NCI-H2029 (cell line): ENCODE results near the gene TIPRL.
"Not testable (repeated sequence)": the region's sequence is repeated elsewhere in the genome, so short reads cannot be mapped to it uniquely, and the experiment has no call there.

ENCODE experiments used
- DNase-seq: peaks from one replicate; lab custom pipeline; 2025; lab: John Stamatoyannopoulos, UW

TIPRL gene

GRCh38 chr1:168178638-168179437, at the start of gene TIPRL:
TIPRL (plus strand) TSS chr1:168178962; CDS start chr1:168179078, 116 bp downstream.
- peak; percentile 94 for DNase-seq

DNA sequence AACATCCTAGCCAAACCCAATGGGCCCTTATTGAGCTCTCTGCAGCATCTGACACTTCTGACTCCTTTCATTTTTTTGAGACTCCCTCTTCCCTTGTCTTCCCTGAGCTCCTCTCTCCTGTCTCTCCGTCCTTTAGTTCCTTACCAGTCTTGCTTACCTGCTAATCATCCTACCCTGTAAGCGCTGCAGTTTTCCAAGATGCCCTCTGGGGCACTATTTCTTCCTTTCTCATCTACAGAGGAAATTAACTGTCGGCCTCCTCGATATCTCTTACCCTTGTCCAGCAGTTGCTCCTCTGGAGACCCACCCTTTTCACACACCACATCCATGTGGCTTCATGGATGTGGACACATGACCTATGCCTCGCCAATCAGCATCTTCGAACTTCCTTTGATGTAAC, 48.8 kb upstream of the TIPRL start:
- DNase-seq: no peak

- no peak for DNase-seq
These were observed 44.6 kb upstream of the TIPRL start for GRCh38 chr1:168134132-168134531.

GRCh38 chr1:168134642-168135041, 44.1 kb upstream of the TIPRL start:
- DNase-seq: no peak

GRCh38 chr1:168135116-168135920, 43.4 kb upstream of the TIPRL start:
- no peak for DNase-seq

GRCh38 chr1:168135921-168136708, 42.6 kb upstream of the TIPRL start:
- no peak for DNase-seq

- DNase-seq: no peak
These were observed 41.9 kb upstream of the TIPRL start, which contains the start of gene GPR161 for GRCh38 chr1:168136709-168137514. GPR161 (minus strand) TSS chr1:168136930; CDS start chr1:168104850, 32,080 bp downstream.

DNA sequence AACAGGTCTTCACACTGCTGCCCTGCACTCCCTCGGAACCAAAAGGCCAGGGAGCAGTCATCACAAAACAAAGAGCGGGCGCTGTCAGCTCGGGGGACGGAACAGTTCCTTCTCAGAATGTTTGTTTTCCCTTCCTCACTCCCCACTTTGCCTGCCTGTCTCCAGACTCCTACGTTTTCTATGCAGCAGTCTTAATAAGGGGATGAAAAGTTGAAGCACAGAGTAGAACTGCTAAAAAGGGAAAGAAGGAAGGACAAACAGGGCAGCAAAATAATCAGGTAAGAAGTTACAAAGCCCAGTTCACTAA, 41.3 kb upstream of the TIPRL start:
- no peak for DNase-seq

GRCh38 chr1:168138134-168138533, 40.6 kb upstream of the TIPRL start:
- DNase-seq: no peak

DNA sequence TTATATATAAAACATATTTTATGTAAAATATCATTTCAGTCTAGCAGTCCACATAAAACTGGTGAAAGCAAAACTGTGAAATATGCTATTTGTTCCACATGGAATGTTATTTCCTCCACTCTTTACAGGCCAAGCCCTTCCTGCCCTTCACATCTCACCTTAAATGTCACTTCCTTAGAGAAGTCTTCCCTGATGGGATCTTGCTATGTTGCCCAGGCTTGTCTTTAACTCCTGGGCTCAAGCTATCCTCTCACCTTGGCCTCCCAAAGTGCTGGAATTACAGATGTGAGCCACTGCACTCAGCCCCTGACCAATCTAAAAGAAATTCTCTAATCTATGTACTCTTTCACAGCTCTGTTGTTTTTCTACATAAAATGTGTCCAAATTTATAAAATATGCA, 39.7 kb upstream of the TIPRL start:
- no peak for DNase-seq

DNA sequence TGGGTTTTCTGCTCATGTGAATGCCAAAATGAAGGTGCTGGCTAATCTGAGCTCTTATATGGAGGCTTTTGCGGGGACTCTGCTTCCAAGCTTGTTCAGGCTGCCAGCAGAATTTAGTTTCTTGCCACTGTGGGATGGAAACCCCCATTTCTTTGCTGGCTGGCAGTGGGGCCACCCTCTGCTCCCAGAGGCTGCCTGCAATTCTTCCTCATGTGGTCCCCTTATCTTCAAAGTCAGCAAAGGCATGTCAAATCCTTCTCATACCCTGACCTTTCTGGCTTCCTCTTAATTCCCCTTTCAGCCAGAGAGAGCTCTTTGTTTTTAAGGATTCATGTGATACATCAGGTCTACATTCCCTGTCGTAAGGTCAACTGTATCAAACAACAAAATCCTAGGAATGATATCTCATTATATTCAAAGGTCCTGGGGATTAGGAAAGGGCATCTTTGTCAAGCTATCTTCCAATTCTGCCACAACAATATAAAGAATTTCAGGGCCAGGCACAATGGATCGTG, 36.8 kb upstream of the TIPRL start:
- no peak for DNase-seq

GRCh38 chr1:168145184-168146159, 33.3 kb upstream of the TIPRL start:
- DNase-seq: peak; percentile 64

GRCh38 chr1:168146160-168146539, 32.6 kb upstream of the TIPRL start:
- DNase-seq: no peak

- DNase-seq: no peak
These were observed 32.1 kb upstream of the TIPRL start for GRCh38 chr1:168146626-168147025.

GRCh38 chr1:168148916-168149315, 29.8 kb upstream of the TIPRL start:
- DNase-seq: no peak

DNA sequence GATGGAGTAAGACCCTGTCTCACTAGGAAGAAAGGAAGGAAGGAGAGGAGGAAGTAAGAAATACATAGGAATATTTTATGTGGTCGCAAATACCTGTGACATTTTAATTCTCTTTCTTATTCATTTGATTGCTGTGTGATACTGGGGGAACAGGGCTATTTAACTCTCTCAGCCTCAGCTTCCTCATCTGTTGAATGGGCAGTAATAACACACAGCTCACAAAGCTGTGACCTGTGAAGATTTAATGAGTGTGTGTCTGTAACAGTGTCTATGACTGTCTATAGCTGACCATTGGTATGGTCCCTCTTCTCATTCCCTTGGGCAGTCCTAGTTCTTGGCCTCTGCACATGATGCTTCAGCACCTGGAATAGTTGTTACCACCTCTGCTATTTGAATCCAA, 28.5 kb upstream of the TIPRL start:
- no peak for DNase-seq

GRCh38 chr1:168151935-168152334, 26.8 kb upstream of the TIPRL start:
- no peak for DNase-seq

- DNase-seq: not testable (repeated sequence)
These were observed 24.1 kb upstream of the TIPRL start for GRCh38 chr1:168154707-168155106.

DNA sequence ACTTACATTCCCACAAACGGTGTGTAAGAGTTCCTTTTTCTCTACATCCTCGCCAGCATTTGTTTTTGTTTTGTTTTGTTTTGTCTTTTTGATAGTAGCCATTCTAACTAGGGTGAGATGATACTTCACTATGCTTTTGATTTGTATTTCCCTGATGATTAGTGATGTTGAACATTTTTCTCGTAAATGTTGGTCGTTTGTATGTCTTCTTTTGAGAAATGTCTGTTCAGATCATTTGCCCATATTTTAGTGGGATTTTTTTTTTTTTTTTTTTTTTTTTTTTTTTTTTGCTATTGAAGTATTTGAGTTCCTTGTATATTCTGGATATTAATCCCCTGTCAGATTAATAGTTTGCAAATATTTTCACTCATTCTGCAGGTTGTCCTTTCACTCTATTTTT, 22.9 kb upstream of the TIPRL start:
- no peak for DNase-seq

GRCh38 chr1:168157638-168158037, 21.1 kb upstream of the TIPRL start:
- no peak for DNase-seq
